HepG2 (cell line): Measurements from ENCODE around the gene TMEM74B. TPM values are rescaled to one million over a fixed set of nuclear protein-coding genes. Genes with fewer than 3 reads are reported as not detected.

Experiments used
- KAT8 ChIP-seq: IDR thresholded peaks from 2 replicates; pipeline ENCODE4 v1.6.1; 2016; ENCODE audit warnings: missing genetic modification reagents, missing compliant biosample characterization
- KMT2A ChIP-seq: sonication (generic); formaldehyde crosslinking; IDR thresholded peaks from 2 replicates; pipeline ENCODE4 v1.4.0; 2020; ENCODE audit warnings: missing genetic modification reagents
- MIER2 ChIP-seq: IDR thresholded peaks from 2 replicates; pipeline ENCODE4 v1.6.1; 2016; ENCODE audit warnings: missing biosample characterization, missing genetic modification reagents
- MTF2 ChIP-seq: sonication (generic); formaldehyde crosslinking; IDR thresholded peaks from 2 replicates; pipeline ENCODE4 v1.5.0; 2020; ENCODE audit warnings: missing genetic modification reagents, borderline replicate concordance
- PLRG1 ChIP-seq: fragments of 450-650 bp; conservative IDR thresholded peaks from 2 replicates; pipeline ENCODE4 v1.6.1; 2016
- POLR2G ChIP-seq: fragments of 200-400 bp; formaldehyde crosslinking; IDR thresholded peaks from 2 replicates; pipeline ENCODE4 v1.6.1; 2018; ENCODE audit warnings: mild to moderate bottlenecking, low read depth, low read length, moderate library complexity
- PRDM15 ChIP-seq: sonication (generic); formaldehyde crosslinking; IDR thresholded peaks from 2 replicates; pipeline ENCODE4 v1.4.0; 2020; ENCODE audit warnings: missing genetic modification reagents
- REPIN1 ChIP-seq: sonication (generic); formaldehyde crosslinking; IDR thresholded peaks from 2 replicates; pipeline ENCODE4 v1.8.0; 2022; ENCODE audit warnings: missing genetic modification reagents, low read depth, mild to moderate bottlenecking, borderline replicate concordance
- SALL2 ChIP-seq: sonication (generic); formaldehyde crosslinking; IDR thresholded peaks from 2 replicates; pipeline ENCODE4 v1.8.1; 2023; ENCODE audit warnings: mild to moderate bottlenecking, missing genetic modification reagents, inconsistent platforms
- SATB2 ChIP-seq: sonication (generic); formaldehyde crosslinking; IDR thresholded peaks from 2 replicates; pipeline ENCODE4 v1.5.0; 2020; ENCODE audit warnings: missing genetic modification reagents
- TARDBP ChIP-seq: sonication (generic); formaldehyde crosslinking; IDR thresholded peaks from 2 replicates; pipeline ENCODE4 v1.8.0; 2022; ENCODE audit warnings: mild to moderate bottlenecking, missing genetic modification reagents
- TBX3 ChIP-seq: fragments of 450-650 bp; IDR thresholded peaks from 2 replicates; pipeline ENCODE4 v1.6.1; 2017; ENCODE audit warnings: antibody characterized with exemption, mild to moderate bottlenecking, inconsistent platforms, borderline replicate concordance
- TEAD2 ChIP-seq: sonication (generic); formaldehyde crosslinking; IDR thresholded peaks from 2 replicates; pipeline ENCODE4 v1.9.0; 2021; ENCODE audit warnings: missing genetic modification reagents
- TEAD3 ChIP-seq: optimal IDR thresholded peaks from 2 replicates; pipeline ENCODE3; 2016; ENCODE audit warnings: borderline replicate concordance
- ZFP1 ChIP-seq: IDR thresholded peaks from 2 replicates; pipeline ENCODE4 v1.6.1; 2016
- ZMAT5 ChIP-seq: sonication (generic); formaldehyde crosslinking; IDR thresholded peaks from 2 replicates; pipeline ENCODE4 v1.5.0; 2020; ENCODE audit warnings: mild to moderate bottlenecking, low read depth, missing genetic modification reagents, borderline replicate concordance
- ZNF367 ChIP-seq: sonication (generic); formaldehyde crosslinking; IDR thresholded peaks from 2 replicates; pipeline ENCODE4 v1.4.0; 2020; ENCODE audit warnings: missing genetic modification reagents, borderline replicate concordance
- ZNF496 ChIP-seq: sonication (generic); formaldehyde crosslinking; IDR thresholded peaks from 2 replicates; pipeline ENCODE4 v1.8.1; 2023; ENCODE audit warnings: mild to moderate bottlenecking, moderate library complexity, missing genetic modification reagents; ENCODE audit not compliant: insufficient replicate concordance
- polyA plus RNA-seq, 8 experiments: library from polyadenylated mRNA; depleted of rRNA in 3 of 8; stranded (reverse) in 7 of 8; unstranded in 1 of 8; fragments of >200 nt; fragmentation: Illumina TruSeq in 4 of 8; extraction: Trizol in 4 of 8; gene quantifications; 2 replicates each; pipeline versions ENCODE4 v1.2.1 to v1.2.3, GENCODE V29; 2011 to 2016; ENCODE audit warnings: low read depth in 4 of 8, missing spikeins in 1 of 8, mixed read lengths in 1 of 8; ENCODE audit not compliant: insufficient read depth in 1 of 8
- total RNA-seq, 5 experiments: library from RNA; depleted of rRNA; stranded (reverse); fragments of >200 nt; fragmentation: Illumina TruSeq; extraction: Trizol; gene quantifications; 2 replicates each; pipeline ENCODE4 v1.2.3, GENCODE V29; 2016; ENCODE audit warnings: low read depth in 1 of 5
- TF ChIP-seq, protein P1 (sequence below): sonication (generic); formaldehyde crosslinking; IDR thresholded peaks from 2 replicates; pipeline ENCODE4 v1.5.1; 2020; ENCODE audit warnings: missing genetic modification reagents, mild to moderate bottlenecking, borderline replicate concordance
- TF ChIP-seq, protein P2 (sequence below): sonication (generic); formaldehyde crosslinking; IDR thresholded peaks from 2 replicates; pipeline ENCODE4 v1.8.1; 2023; ENCODE audit warnings: mild to moderate bottlenecking, inconsistent platforms, moderate library complexity, missing genetic modification reagents, borderline replicate concordance

The TMEM74B gene
- total and polyA plus RNA-seq, 2 of the 13 experiments (the other 11 are each of a cell fraction or from before 2014, with no cell fraction given) = 4.7 to 18.4 TPM

DNA sequence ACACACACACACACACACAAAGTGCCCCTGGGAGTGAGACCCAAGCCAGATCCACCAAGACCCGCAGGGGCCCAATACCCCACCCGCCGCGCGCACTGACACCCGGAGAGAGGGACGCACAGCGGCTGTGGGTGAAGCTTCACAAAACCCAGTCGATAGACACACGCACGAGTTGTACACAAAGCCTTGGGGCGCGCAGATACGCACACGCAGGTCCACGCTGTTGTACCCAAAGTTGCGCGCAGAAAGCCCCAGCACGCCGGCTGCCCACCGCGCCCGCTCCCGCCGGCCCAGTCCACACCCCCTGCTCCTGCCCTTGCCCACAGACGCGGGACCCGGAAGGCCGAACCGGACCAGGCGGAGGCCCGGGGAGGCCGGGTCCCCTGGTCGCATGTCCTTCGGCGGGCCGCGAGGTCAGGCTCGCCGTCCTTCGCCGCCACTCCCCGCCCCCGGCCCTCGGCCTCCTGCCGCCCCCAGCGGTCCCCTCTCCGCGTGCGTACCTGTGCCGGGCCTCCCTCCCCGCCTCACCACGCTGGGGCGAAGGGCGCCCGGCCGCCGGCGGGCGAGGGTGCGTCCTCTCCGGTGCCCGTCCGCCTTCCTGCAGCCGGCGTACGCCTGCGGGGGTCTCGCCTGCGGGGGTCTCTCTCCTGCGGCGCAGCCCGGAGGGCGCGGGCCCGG is at the start of gene TMEM74B (continued):
- TF ChIP-seq ZNF367 = no peak
- TF ChIP-seq MTF2 (CRISPR knock-in tag) = peak; percentile 65; the same call in 1 of the 2 replicates
- TF ChIP-seq, protein P1, sequence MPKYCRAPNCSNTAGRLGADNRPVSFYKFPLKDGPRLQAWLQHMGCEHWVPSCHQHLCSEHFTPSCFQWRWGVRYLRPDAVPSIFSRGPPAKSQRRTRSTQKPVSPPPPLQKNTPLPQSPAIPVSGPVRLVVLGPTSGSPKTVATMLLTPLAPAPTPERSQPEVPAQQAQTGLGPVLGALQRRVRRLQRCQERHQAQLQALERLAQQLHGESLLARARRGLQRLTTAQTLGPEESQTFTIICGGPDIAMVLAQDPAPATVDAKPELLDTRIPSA (CRISPR knock-in tag) = no peak
- peak; percentile 43; the same call in 1 of the 2 replicates for TF ChIP-seq SALL2 (CRISPR knock-in tag)
- 0 out of 2 replicates have a peak, but pooled peaks have one; percentile 52 for TF ChIP-seq TARDBP (CRISPR knock-in tag)
- TF ChIP-seq TBX3 = no peak
- TF ChIP-seq ZNF496 (CRISPR knock-in tag) = no peak
- no peak for TF ChIP-seq POLR2G
- no peak for TF ChIP-seq ZFP1
- no peak for TF ChIP-seq ZMAT5
- no peak for TF ChIP-seq SATB2
- TF ChIP-seq REPIN1 (CRISPR knock-in tag) = no peak
- peak; percentile 35; the same call in 1 of the 2 replicates for TF ChIP-seq KMT2A (CRISPR knock-in tag)
- no peak for TF ChIP-seq TEAD3 (CRISPR knock-in tag)
- no peak; the same call in 1 of the 2 replicates for TF ChIP-seq PRDM15 (CRISPR knock-in tag)
- TF ChIP-seq KAT8 = 0 out of 2 replicates have a peak, but pooled peaks have one; percentile 19
- TF ChIP-seq, protein P2, sequence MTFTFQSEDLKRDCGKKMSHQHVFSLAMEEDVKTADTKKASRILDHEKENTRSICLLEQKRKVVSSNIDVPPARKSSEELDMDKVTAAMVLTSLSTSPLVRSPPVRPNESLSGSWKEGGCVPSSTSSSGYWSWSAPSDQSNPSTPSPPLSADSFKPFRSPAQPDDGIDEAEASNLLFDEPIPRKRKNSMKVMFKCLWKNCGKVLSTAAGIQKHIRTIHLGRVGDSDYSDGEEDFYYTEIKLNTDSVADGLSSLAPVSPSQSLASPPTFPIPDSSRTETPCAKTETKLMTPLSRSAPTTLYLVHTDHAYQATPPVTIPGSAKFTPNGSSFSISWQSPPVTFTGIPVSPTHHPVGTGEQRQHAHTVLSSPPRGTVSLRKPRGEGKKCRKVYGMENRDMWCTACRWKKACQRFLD (CRISPR knock-in tag) = 0 out of 2 replicates have a peak, but pooled peaks have one; percentile 86
- TF ChIP-seq MIER2 (CRISPR knock-in tag) = no peak
- no peak for TF ChIP-seq PLRG1
- 0 out of 2 replicates have a peak, but pooled peaks have one; percentile 6 for TF ChIP-seq TEAD2 (CRISPR knock-in tag)
